GM13976 (cell line): ENCODE results near the gene BCAP31.
"Not testable (repeated sequence)": the region's sequence is repeated elsewhere in the genome, so short reads cannot be mapped to it uniquely, and the experiment has no call there.

ENCODE experiments used
- DNase-seq: peaks from one replicate; pipeline ENCODE4 v3.0.0; 2012; ENCODE audit warnings: low spot score
- CTCF ChIP-seq: IDR thresholded peaks from 2 replicates; pipeline ENCODE4 v1.5.1; 2012; ENCODE audit warnings: borderline replicate concordance, mild to moderate bottlenecking; ENCODE audit not compliant: insufficient read depth; ENCODE audit errors: extremely low read depth, missing control alignments, control extremely low read depth
- in situ Hi-C: fragments of 300-500 bp; cut with MboI; formaldehyde crosslinking; loops from one replicate; pipeline ENCODE4 v1.12.0; 2022; ENCODE audit warnings: low sequenced_read_pairs, mixed read lengths, inconsistent platforms; ENCODE audit not compliant: unreplicated experiment

BCAP31 gene

GRCh38 chrX:153714256-153714655, 9.9 kb downstream of the BCAP31 start:
- no peak for TF ChIP-seq CTCF
- in situ Hi-C loops: no loop called here
- DNase-seq: no peak

GRCh38 chrX:153709726-153710674, 14.2 kb downstream of the BCAP31 start:
- DNase-seq: no peak
- TF ChIP-seq CTCF: no peak
- in situ Hi-C loops: no loop called here

- DNase-seq: peak; percentile 47
- in situ Hi-C loops: no loop called here
- peak; percentile 61 for TF ChIP-seq CTCF
These were observed 15.8 kb downstream of the BCAP31 start for GRCh38 chrX:153708415-153708814.

- DNase-seq: no peak
- in situ Hi-C loops: no loop called here
- no peak for TF ChIP-seq CTCF
These were observed 16.8 kb downstream of the BCAP31 start for GRCh38 chrX:153707406-153707805.

GRCh38 chrX:153706799-153707198, 17.4 kb downstream of the BCAP31 start:
- no peak for TF ChIP-seq CTCF
- in situ Hi-C loops: no loop called here
- no peak for DNase-seq

- DNase-seq, in situ Hi-C loops: not testable (repeated sequence)
These were observed 18.7 kb downstream of the BCAP31 start for GRCh38 chrX:153705403-153706060.

- in situ Hi-C loops: not testable (repeated sequence)
These were observed 19.4 kb downstream of the BCAP31 start for GRCh38 chrX:153704631-153705402.

More at GRCh38 chrX:153704631-153705402, 19.4 kb downstream of the BCAP31 start:
- DNase-seq: not testable (repeated sequence)
